ENCODE measurements around the gene CD163L1.
"Not testable (repeated sequence)": the region's sequence is repeated elsewhere in the genome, so short reads cannot be mapped to it uniquely, and the experiment has no call there.

Gene CD163L1

GRCh38 chr12:7459973-7460372 is 16.0 kb upstream of the CD163L1 start:
- Histone ChIP-seq H3K27ac (peak overlapping the region in 1 of 11 experiments; percentile 5; a peak in 1 of 22 replicates), H3K4me2 (0 out of 22 replicates have a peak overlapping the region, but pooled peaks of 1 of the 11 experiments have one; percentile 27), H3K9ac (no peak overlapping the region), H3K27me3 (no peaks in the 10 kb centered on the region), H3K36me3 (peaks cover 0 to 6% (median 0%) of the 10 kb centered on the region in 11 experiments; a peak in 2 of 22 replicates), H3K4me1 (peaks cover 0 to 28% (median 0%) of the 10 kb centered on the region in 10 experiments; a peak in 4 of 20 replicates), H3K4me3 (no peak overlapping the region), H4K20me1 (no peaks in the 10 kb centered on the region), H3K9me3 (replicated peaks in 1 of 11) (peaks cover 0 to 33% (median 0%) of the 10 kb centered on the region in 11 experiments; a peak in 6 of 22 replicates)
- TF ChIP-seq Cebpa-rat (IDR thresholded peaks at IDR 0.05) = no peak

- Histone ChIP-seq H3K27me3 (no peaks in the 10 kb centered on the region), H3K27ac (no peak overlapping the region), H3K4me2 (no peak overlapping the region), H3K4me3 (no peak overlapping the region), H3K9ac (no peak overlapping the region), H4K20me1 (no peaks in the 10 kb centered on the region), H3K36me3 (0 out of 22 replicates have a peak, but pooled peaks cover 0 to 7% (median 0%) of the 10 kb centered on the region in 11 experiments), H3K9me3 (replicated peaks in 1 of 11) (peaks cover 12 to 21% (median 18%) of the 10 kb centered on the region in 11 experiments; a peak in 21 of 22 replicates), H3K4me1 (peaks cover 0 to 17% (median 0%) of the 10 kb centered on the region in 10 experiments; a peak in 5 of 20 replicates)
- no peak for TF ChIP-seq Cebpa-rat (IDR thresholded peaks at IDR 0.05)
Measured at GRCh38 chr12:7451756-7452155, 7.8 kb upstream of the CD163L1 start.

- Histone ChIP-seq H3K36me3 (0 out of 22 replicates have a peak, but pooled peaks cover 0 to 7% (median 0%) of the 10 kb centered on the region in 11 experiments), H3K9me3 (replicated peaks in 1 of 11) (peaks cover 12 to 21% (median 18%) of the 10 kb centered on the region in 11 experiments; a peak in 21 of 22 replicates), H3K27ac (no peak overlapping the region), H4K20me1 (no peaks in the 10 kb centered on the region), H3K4me3 (no peak overlapping the region), H3K4me1 (peaks cover 0 to 28% (median 2%) of the 10 kb centered on the region in 10 experiments; a peak in 7 of 20 replicates), H3K27me3 (no peaks in the 10 kb centered on the region), H3K9ac (no peak overlapping the region), H3K4me2 (no peak overlapping the region)
- no peak for TF ChIP-seq Cebpa-rat (IDR thresholded peaks at IDR 0.05)
Measured at GRCh38 chr12:7450667-7451066, 6.7 kb upstream of the CD163L1 start.

GRCh38 chr12:7448099-7448498 is 4.1 kb upstream of the CD163L1 start:
- H3K36me3 ChIP-seq = peaks cover 0 to under 1% (median 0%) of the 10 kb centered on the region in 11 experiments; a peak in 1 of 22 replicates
- no peak overlapping the region for H3K9ac ChIP-seq
- H3K4me3 ChIP-seq = no peak overlapping the region
- no peak overlapping the region for H3K27ac ChIP-seq
- no peak for TF ChIP-seq Cebpa-rat (IDR thresholded peaks at IDR 0.05)
- H3K27me3 ChIP-seq = no peaks in the 10 kb centered on the region
- peak overlapping the region in 2 of 11 experiments; percentile 1 to 80; a peak in 1 of 22 replicates for H3K4me2 ChIP-seq
- peaks cover 5 to 7% (median 5%) of the 10 kb centered on the region in 11 experiments; a peak in 18 of 22 replicates for H3K9me3 ChIP-seq (replicated peaks in 1 of 11)
- H4K20me1 ChIP-seq = no peaks in the 10 kb centered on the region
- peaks cover 0 to 51% (median 2%) of the 10 kb centered on the region in 10 experiments; a peak in 8 of 20 replicates for H3K4me1 ChIP-seq

GRCh38 chr12:7444537-7444936 is 584 bp upstream of the CD163L1 start:
- no peak for TF ChIP-seq Cebpa-rat (IDR thresholded peaks at IDR 0.05)
- Histone ChIP-seq H3K9ac (peak overlapping the region in 3 of 11 experiments; percentile 43 to 82 (median 74); a peak in 4 of 22 replicates), H3K4me1 (peaks cover 0 to 74% (median 2%) of the 10 kb centered on the region in 10 experiments; a peak in 8 of 20 replicates), H3K9me3 (replicated peaks in 1 of 11) (peaks cover 6 to 13% (median 8%) of the 10 kb centered on the region in 11 experiments; a peak in 21 of 22 replicates), H3K4me3 (peak overlapping the region in 2 of 10 experiments; percentile 50 to 55; a peak in 1 of 20 replicates), H3K4me2 (peak overlapping the region in 3 of 11 experiments; percentile 58 to 84 (median 80); a peak in 6 of 22 replicates), H3K27me3 (no peaks in the 10 kb centered on the region), H4K20me1 (peaks cover 0 to 6% (median 0%) of the 10 kb centered on the region in 11 experiments; a peak in 1 of 22 replicates), H3K36me3 (peaks cover 0 to 29% (median 0%) of the 10 kb centered on the region in 11 experiments; a peak in 5 of 22 replicates), H3K27ac (peak overlapping the region in 3 of 11 experiments; percentile 67 to 83 (median 79); a peak in 7 of 22 replicates)

- Histone ChIP-seq H3K4me1 (peaks cover 0 to 59% (median 0%) of the 10 kb centered on the region in 10 experiments; a peak in 6 of 20 replicates), H3K9me3 (replicated peaks in 1 of 11) (peaks cover 6 to 14% (median 8%) of the 10 kb centered on the region in 11 experiments; a peak in 21 of 22 replicates), H3K4me3 (peak overlapping the region in 1 of 10 experiments; percentile 50; a peak in 1 of 20 replicates), H3K9ac (no peak overlapping the region), H3K27ac (no peak overlapping the region), H3K4me2 (peak overlapping the region in 2 of 11 experiments; percentile 80 to 84; a peak in 3 of 22 replicates), H3K36me3 (peaks cover 0 to 33% (median 0%) of the 10 kb centered on the region in 11 experiments; a peak in 5 of 22 replicates), H3K27me3 (no peaks in the 10 kb centered on the region), H4K20me1 (peaks cover 0 to 15% (median 0%) of the 10 kb centered on the region in 11 experiments; a peak in 2 of 22 replicates)
- no peak for TF ChIP-seq Cebpa-rat (IDR thresholded peaks at IDR 0.05)
Measured at GRCh38 chr12:7441216-7441615, 2.7 kb downstream of the CD163L1 start.

- Histone ChIP-seq H4K20me1 (peaks cover 0 to 27% (median 0%) of the 10 kb centered on the region in 11 experiments; a peak in 2 of 22 replicates), H3K27ac (no peak overlapping the region), H3K4me3 (no peak overlapping the region), H3K4me1 (peaks cover 0 to 55% (median 0%) of the 10 kb centered on the region in 10 experiments; a peak in 6 of 20 replicates), H3K4me2 (peak overlapping the region in 2 of 11 experiments; percentile 23 to 24; a peak in 2 of 22 replicates), H3K36me3 (peaks cover 0 to 41% (median 0%) of the 10 kb centered on the region in 11 experiments; a peak in 5 of 22 replicates), H3K9ac (no peak overlapping the region), H3K27me3 (no peaks in the 10 kb centered on the region), H3K9me3 (replicated peaks in 1 of 11) (peaks cover 6 to 14% (median 8%) of the 10 kb centered on the region in 11 experiments; a peak in 21 of 22 replicates)
- no peak for TF ChIP-seq Cebpa-rat (IDR thresholded peaks at IDR 0.05)
Measured at GRCh38 chr12:7439579-7440505, 4.1 kb downstream of the CD163L1 start.

GRCh38 chr12:7438291-7438995 is 5.5 kb downstream of the CD163L1 start:
- H3K4me3 ChIP-seq, H3K27me3 ChIP-seq, H3K9ac ChIP-seq, H3K27ac ChIP-seq: not testable (repeated sequence)
- Histone ChIP-seq H3K9me3 (replicated peaks in 1 of 11) (peaks cover 6 to 14% (median 8%) of the 10 kb centered on the region in 11 experiments; a peak in 21 of 22 replicates), H3K4me1 (peaks cover 0 to 50% (median 0%) of the 10 kb centered on the region in 10 experiments; a peak in 5 of 20 replicates), H4K20me1 (peaks cover 0 to 41% (median 0%) of the 10 kb centered on the region in 11 experiments; a peak in 2 of 22 replicates), H3K4me2 (peak overlapping the region in 2 of 11 experiments; percentile 34 to 46; a peak in 1 of 22 replicates), H3K36me3 (peaks cover 0 to 55% (median 0%) of the 10 kb centered on the region in 11 experiments; a peak in 5 of 22 replicates)

GRCh38 chr12:7437494-7437893 is 6.5 kb downstream of the CD163L1 start:
- Histone ChIP-seq H4K20me1 (peaks cover 0 to 51% (median 0%) of the 10 kb centered on the region in 11 experiments; a peak in 2 of 22 replicates), H3K9me3 (replicated peaks in 1 of 11) (peaks cover 6 to 14% (median 8%) of the 10 kb centered on the region in 11 experiments; a peak in 21 of 22 replicates), H3K4me1 (peaks cover 0 to 41% (median 0%) of the 10 kb centered on the region in 10 experiments; a peak in 4 of 20 replicates), H3K36me3 (peaks cover 0 to 64% (median 0%) of the 10 kb centered on the region in 11 experiments; a peak in 5 of 22 replicates)
- H3K9ac ChIP-seq, H3K27ac ChIP-seq, H3K4me2 ChIP-seq, H3K4me3 ChIP-seq, H3K27me3 ChIP-seq: not testable (repeated sequence)
